Ovary (tissue), 9 donors: ENCODE results near the gene GMFB. TPM values are rescaled to one million over a fixed set of nuclear protein-coding genes. Genes with fewer than 3 reads are reported as not detected.

Experiments used
- DNase-seq, 5 donors: peaks; one replicate each; pipeline ENCODE4 v3.0.0-alpha.2; 2019 to 2020
- H3K27ac ChIP-seq, 2 donors: fragments of 200-600 bp; one replicate each; pipeline versions ENCODE4 v1.5.1 to v1.8.0; 2019 to 2022
- H3K27me3 ChIP-seq: fragments of 200-600 bp; one replicate; pipeline ENCODE4 v1.8.0; 2022
- H3K36me3 ChIP-seq: fragments of 200-600 bp; sonication (generic); one replicate; pipeline ENCODE4 v1.5.1; 2019
- H3K4me1 ChIP-seq: one replicate; pipeline ENCODE4 v1.8.1; 2013; ENCODE audit warnings: mild to moderate bottlenecking, moderate library complexity; ENCODE audit not compliant: insufficient read depth
- H3K4me3 ChIP-seq: fragments of 200-600 bp; sonication (generic); one replicate; pipeline ENCODE4 v1.5.1; 2017
- H3K9me3 ChIP-seq, 2 donors: fragments of 200-600 bp in 1 of 2; sonication (generic) in 1 of 2; one replicate each; pipeline versions ENCODE4 v1.5.1 to v1.8.1; 2013 to 2019; ENCODE audit warnings: mild to moderate bottlenecking in 1 of 2, moderate library complexity in 1 of 2
- EP300 ChIP-seq: sonication (generic); formaldehyde crosslinking; IDR thresholded peaks from one replicate; pipeline ENCODE4 v1.6.1; 2017; ENCODE audit warnings: antibody characterized with exemption
- POLR2A ChIP-seq: fragments of 450-650 bp; IDR thresholded peaks from one replicate; pipeline ENCODE4 v1.6.1; 2017; ENCODE audit warnings: antibody characterized with exemption, mild to moderate bottlenecking, moderate library complexity
- WGBS, 3 donors: extraction: QIAGEN DNeasy Blood & Tissue Kit in 1 of 3; methylation state at CpG; one replicate each; pipeline versions ENCODE4 v1.1.5 to v1.1.7; 2013 to 2017; 5-methylcytosine and 5-hydroxymethylcytosine counted together
- intact Hi-C, 4 donors: fragments of 100-400 bp; cut with DNase I; formaldehyde crosslinking; loops; one replicate each; pipeline versions ENCODE4 v1.11.0 to v1.15.1; 2022 to 2023
- polyA plus RNA-seq, 2 donors: library from polyadenylated mRNA; stranded (reverse); fragments of 200-250 nt in 1 of 2; fragments of 350-450 nt in 1 of 2; fragmentation: Illumina TruSeq in 1 of 2; extraction: RNeasy Lipid Tissue Mini Kit (QIAGEN cat#74804) in 1 of 2; gene quantifications; one replicate each; pipeline ENCODE4 v1.2.3, GENCODE V29; 2013 to 2014
- total RNA-seq, 7 donors: library from RNA; depleted of rRNA in 2 of 7; stranded (reverse); fragments of >200 nt in 2 of 7; fragmentation: NEBNext Ultra II Directional in 3 of 7; extraction: Animal tissue kit (Norgen Biotek cat#: 25700) in 3 of 7; gene quantifications; one replicate each; pipeline versions ENCODE4 v1.1.0 to v1.2.4, GENCODE V29; 2016 to 2023
- TF ChIP-seq, protein P1 (sequence below), 3 donors: fragments of 450-650 bp in 2 of 3; fragments of 200-600 bp in 1 of 3; IDR thresholded peaks; one replicate each; pipeline versions ENCODE4 v1.5.1 to v1.8.0; 2016 to 2022; ENCODE audit warnings: antibody characterized with exemption in 3 of 3, mild to moderate bottlenecking in 1 of 3
- donor health status: DM: no; HTN: no; CAD: no; lungs with moderate emphysema.
- donor health status: DM: no; HTN: no; CAD: no.
- donor health status: Bipolar disorder and iron deficiency.
- donor health status: DM: yes; HTN: yes; CAD: no.
- donor health status: DM: no; HTN: no; CAD: no.
- donor health status: DM: yes; HTN: yes; CAD: no.

Gene GMFB
- total and polyA plus RNA-seq, 9 donors, result 14.1 to 65.5 (median 30.0) TPM

DNA sequence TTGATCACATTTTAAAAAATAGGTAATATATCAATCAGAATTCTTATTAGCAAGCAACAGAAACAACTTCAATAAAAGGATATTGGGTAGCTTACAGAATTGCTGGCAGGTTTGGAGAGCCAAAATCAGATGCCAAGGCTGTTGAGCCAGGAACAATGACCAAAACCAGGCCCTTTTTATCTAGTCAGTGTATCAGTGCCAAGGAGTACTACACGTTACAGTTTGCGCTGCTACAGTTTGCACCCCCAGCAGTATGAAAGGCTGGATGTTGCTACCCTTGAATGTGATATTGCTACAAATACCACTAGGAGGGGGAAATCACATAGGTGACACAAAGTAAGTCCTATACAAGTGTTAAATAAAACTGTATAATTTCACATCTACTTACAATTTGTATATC, 40.2 kb upstream of the GMFB start:
- Histone ChIP-seq H3K9me3 (no peaks in the 10 kb centered on the region), H3K27ac (no peak overlapping the region), H3K27me3 (no peaks in the 10 kb centered on the region), H3K36me3 (no peaks in the 10 kb centered on the region), H3K4me1 (no peaks in the 10 kb centered on the region), H3K4me3 (no peak overlapping the region)
- DNase-seq, result no peak
- intact Hi-C loops, result no loop called here
- 76 to 86% (median 80%) methylated on average over 2 of the region's 2 CpGs for WGBS, 3 donors
- TF ChIP-seq EP300, result no peak
- no peak for TF ChIP-seq POLR2A

DNA sequence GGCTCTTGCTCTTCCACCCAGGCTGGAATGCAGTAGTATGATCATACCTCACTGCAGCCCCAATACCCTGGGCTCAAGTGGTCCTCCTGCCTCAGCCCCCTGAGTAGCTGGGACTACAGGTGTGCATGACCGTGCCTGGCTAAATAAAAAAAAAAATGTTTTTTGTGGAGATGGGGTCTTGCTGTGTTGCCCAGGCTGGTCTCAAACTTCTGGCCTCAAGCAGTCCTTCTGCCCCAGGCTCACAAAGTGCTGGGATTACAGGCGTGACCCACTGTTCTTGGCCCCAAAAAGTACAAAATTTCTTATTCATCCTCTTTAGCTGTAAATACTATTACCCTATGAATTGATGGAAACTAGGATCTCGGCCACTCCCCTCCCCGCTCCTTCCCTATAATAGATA, 35.6 kb upstream of the GMFB start:
- DNase-seq, result no peak
- no peaks in the 10 kb centered on the region for H3K9me3 ChIP-seq
- no peaks in the 10 kb centered on the region for H3K36me3 ChIP-seq
- 91 to 95% (median 92%) methylated on average over 4 of the region's 4 CpGs for WGBS, 3 donors
- H3K27me3 ChIP-seq, result no peaks in the 10 kb centered on the region
- H3K4me3 ChIP-seq, result no peak overlapping the region
- no peak for TF ChIP-seq EP300
- no peak for TF ChIP-seq POLR2A
- TF ChIP-seq, protein P1, sequence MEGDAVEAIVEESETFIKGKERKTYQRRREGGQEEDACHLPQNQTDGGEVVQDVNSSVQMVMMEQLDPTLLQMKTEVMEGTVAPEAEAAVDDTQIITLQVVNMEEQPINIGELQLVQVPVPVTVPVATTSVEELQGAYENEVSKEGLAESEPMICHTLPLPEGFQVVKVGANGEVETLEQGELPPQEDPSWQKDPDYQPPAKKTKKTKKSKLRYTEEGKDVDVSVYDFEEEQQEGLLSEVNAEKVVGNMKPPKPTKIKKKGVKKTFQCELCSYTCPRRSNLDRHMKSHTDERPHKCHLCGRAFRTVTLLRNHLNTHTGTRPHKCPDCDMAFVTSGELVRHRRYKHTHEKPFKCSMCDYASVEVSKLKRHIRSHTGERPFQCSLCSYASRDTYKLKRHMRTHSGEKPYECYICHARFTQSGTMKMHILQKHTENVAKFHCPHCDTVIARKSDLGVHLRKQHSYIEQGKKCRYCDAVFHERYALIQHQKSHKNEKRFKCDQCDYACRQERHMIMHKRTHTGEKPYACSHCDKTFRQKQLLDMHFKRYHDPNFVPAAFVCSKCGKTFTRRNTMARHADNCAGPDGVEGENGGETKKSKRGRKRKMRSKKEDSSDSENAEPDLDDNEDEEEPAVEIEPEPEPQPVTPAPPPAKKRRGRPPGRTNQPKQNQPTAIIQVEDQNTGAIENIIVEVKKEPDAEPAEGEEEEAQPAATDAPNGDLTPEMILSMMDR (IDR thresholded peaks at IDR 0.05), result no peak
- intact Hi-C loops, result no loop called here
- H3K27ac ChIP-seq, result no peak overlapping the region
- no peaks in the 10 kb centered on the region for H3K4me1 ChIP-seq

DNA sequence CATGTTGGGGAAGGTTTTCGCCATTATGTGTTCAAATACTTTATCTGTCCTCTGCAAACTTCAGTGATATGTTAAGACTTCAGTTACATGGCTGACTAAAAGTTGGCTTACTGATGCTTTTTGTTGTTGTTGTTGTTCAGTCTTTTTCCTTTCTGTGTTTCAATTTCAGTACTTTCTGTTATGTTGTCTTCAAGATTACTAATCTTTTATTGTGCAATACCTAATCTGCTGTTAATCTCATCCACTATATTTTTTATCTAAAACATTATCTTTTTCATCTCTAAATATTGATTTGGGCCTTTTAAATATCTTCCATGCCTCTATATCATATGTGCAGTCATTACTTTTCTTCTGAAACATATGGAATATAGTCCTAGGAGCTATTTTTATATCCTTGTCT, 27.9 kb upstream of the GMFB start:
- WGBS, 3 donors, result 97 to 100% (median 98%) methylated on average over 1 of the region's 1 CpG
- Histone ChIP-seq H3K27me3 (no peaks in the 10 kb centered on the region), H3K4me3 (no peak overlapping the region), H3K9me3 (no peaks in the 10 kb centered on the region), H3K27ac (no peak overlapping the region), H3K4me1 (peaks cover 2% of the 10 kb centered on the region), H3K36me3 (no peaks in the 10 kb centered on the region)
- intact Hi-C loops, result no loop called here
- TF ChIP-seq EP300, result no peak
- TF ChIP-seq POLR2A, result no peak
- no peak for DNase-seq

DNA sequence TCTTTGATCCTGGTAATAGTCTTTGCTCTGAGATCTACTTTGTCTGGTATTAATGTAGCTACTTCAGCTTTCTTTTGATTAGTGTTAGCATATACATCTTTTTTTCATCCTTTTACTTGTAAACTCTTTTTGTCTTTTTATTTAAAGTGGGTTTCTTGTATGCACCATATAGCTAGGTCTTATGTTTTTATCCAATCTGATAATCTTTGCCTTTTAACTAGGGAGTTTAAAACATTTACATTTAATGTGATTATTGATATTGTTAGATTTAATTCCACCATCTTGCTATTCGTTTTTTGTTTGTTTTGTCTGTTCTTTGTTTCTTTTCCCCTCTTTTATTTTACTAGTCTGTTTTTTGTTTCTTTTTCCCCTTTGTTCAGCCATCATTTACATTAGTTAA, 26.9 kb upstream of the GMFB start:
- intact Hi-C loops, result no loop called here
- Histone ChIP-seq H3K36me3 (no peaks in the 10 kb centered on the region), H3K9me3 (no peaks in the 10 kb centered on the region), H3K4me1 (peaks cover 8% of the 10 kb centered on the region), H3K4me3 (no peak overlapping the region), H3K27me3 (no peaks in the 10 kb centered on the region), H3K27ac (no peak overlapping the region)
- WGBS, 3 donors, result 90 to 97% (median 91%) methylated on average over 1 of the region's 1 CpG
- DNase-seq, result no peak
- TF ChIP-seq POLR2A, result no peak
- TF ChIP-seq EP300, result no peak
- TF ChIP-seq, protein P1 (IDR thresholded peaks at IDR 0.05), result no peak

DNA sequence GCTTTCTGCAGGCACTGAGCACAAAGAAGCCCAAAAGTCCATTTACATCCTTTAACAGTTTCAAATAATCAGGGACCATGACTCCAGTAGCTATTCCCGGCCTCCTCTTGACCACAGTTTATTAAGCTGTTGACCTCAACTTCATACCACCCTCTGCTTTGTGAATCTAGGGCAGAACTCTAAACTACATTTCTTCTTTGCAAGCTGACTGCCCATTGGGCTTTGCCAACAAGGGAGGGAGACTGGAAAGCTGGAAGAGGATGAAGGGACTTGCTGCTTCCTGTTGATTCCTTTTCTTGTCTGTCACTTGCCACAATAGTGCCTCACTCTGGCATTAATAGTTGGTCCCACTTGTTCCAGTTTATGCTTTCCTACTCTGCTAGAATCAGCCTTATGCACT, 23.6 kb upstream of the GMFB start:
- no peaks in the 10 kb centered on the region for H3K36me3 ChIP-seq
- 73 to 83% (median 83%) methylated on average over 1 of the region's 1 CpG for WGBS, 3 donors
- H3K27ac ChIP-seq, result no peak overlapping the region
- H3K9me3 ChIP-seq, result no peaks in the 10 kb centered on the region
- H3K4me1 ChIP-seq, result peaks cover 8% of the 10 kb centered on the region
- TF ChIP-seq, protein P1 (IDR thresholded peaks at IDR 0.05), result no peak
- H3K4me3 ChIP-seq, result no peak overlapping the region
- intact Hi-C loops, result no loop called here
- no peak for DNase-seq
- H3K27me3 ChIP-seq, result no peaks in the 10 kb centered on the region
